Activated CD8-positive, alpha-beta memory T cell treated with anti-CD3 and anti-CD28 coated beads for 36 hours (primary cell): ENCODE data around the gene ZCCHC24. TPM values are rescaled to one million over a fixed set of nuclear protein-coding genes. Genes with fewer than 3 reads are reported as not detected.

ENCODE experiments used
- CTCF ChIA-PET: fragments of 350-600 bp; sonication (Branson Sonifier 250); formaldehyde crosslinking; loops from one replicate; lab custom pipeline; 2021; ENCODE audit warnings: antibody characterized with exemption; lab: Charles Lee
- POLR2A ChIA-PET: fragments of 350-600 bp; sonication (Branson Sonifier 250); formaldehyde crosslinking; loops from one replicate; lab custom pipeline; 2021; ENCODE audit warnings: antibody characterized with exemption; lab: Charles Lee
- total RNA-seq, 2 experiments: library from RNA; stranded (reverse); gene quantifications; one replicate each; pipeline ENCODE4 v1.2.3, GENCODE V29; 2021

Gene ZCCHC24
- total RNA-seq, 2 experiments from 2014 or later, result 1.3 to 1.5 TPM

GRCh38 chr10:79436066-79436849 lies 9.2 kb downstream of the ZCCHC24 start:
- CTCF ChIA-PET, result interaction anchor here (1.3 kb wide), 1 partner anchor 8 kb away, joined by 4 read pairs; no protein-coding TSS in a partner anchor
- POLR2A ChIA-PET, result no interaction called here

GRCh38 chr10:79435271-79436065 lies 10.0 kb downstream of the ZCCHC24 start:
- ChIA-PET POLR2A (interaction anchor here (1.6 kb wide), 1 partner anchor 9 kb away, joined by 5 read pairs; no protein-coding TSS in a partner anchor), CTCF (interaction anchor here (0.6 to 1.3 kb wide), 2 partner anchors 9 to 972 kb away, joined by 3 to 4 read pairs; no protein-coding TSS in a partner anchor)

DNA sequence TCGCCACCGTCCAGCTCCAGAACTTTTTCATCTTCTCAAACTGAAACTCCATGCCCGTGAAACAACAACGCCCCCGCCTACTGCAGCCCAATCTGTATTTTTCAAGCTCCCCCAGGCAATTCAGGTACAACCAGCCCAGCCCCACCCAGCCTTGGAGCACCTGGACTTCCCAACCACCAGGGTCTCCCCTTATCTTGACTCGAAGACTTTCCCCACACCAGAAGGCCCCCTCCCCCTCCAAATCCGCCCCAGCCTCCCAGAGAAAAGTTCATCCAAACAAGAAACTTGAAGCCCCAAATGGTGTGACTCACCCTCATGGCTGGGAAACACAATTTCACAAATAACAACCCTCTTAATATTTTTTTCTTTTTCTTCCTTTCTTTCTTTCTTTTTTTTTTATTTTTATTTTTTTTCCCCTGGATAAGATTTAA lies 10.6 kb downstream of the ZCCHC24 start:
- ChIA-PET POLR2A (interaction anchor here (0.7 to 1.6 kb wide), 3 partner anchors 9 to 149 kb away, joined by 3 to 5 read pairs (median 3); no protein-coding TSS in a partner anchor), CTCF (interaction anchor here (1.8 kb wide), 1 partner anchor 60 kb away, joined by 4 read pairs; no protein-coding TSS in a partner anchor)

GRCh38 chr10:79434223-79434687 lies 11.2 kb downstream of the ZCCHC24 start:
- POLR2A ChIA-PET, result interaction anchor here (0.7 to 1.6 kb wide), 3 partner anchors 10 to 149 kb away, joined by 3 to 5 read pairs (median 3); no protein-coding TSS in a partner anchor
- CTCF ChIA-PET, result interaction anchor here (1.8 kb wide), 1 partner anchor 60 kb away, joined by 4 read pairs; no protein-coding TSS in a partner anchor

- POLR2A ChIA-PET, result interaction anchor here (0.7 to 1.6 kb wide), 3 partner anchors 11 to 148 kb away, joined by 3 to 5 read pairs (median 3); no protein-coding TSS in a partner anchor
- CTCF ChIA-PET, result interaction anchor here (1.8 kb wide), 1 partner anchor 59 kb away, joined by 4 read pairs; no protein-coding TSS in a partner anchor
Observed at GRCh38 chr10:79433324-79434222, 11.9 kb downstream of the ZCCHC24 start.

GRCh38 chr10:79431891-79432831 lies 13.3 kb downstream of the ZCCHC24 start:
- POLR2A ChIA-PET, result no interaction called here
- CTCF ChIA-PET, result interaction anchor here (0.7 kb wide), 1 partner anchor 35 kb away, joined by 4 read pairs; no protein-coding TSS in a partner anchor

GRCh38 chr10:79431428-79431827 lies 14.0 kb downstream of the ZCCHC24 start:
- ChIA-PET POLR2A (no interaction called here), CTCF (no interaction called here)

DNA sequence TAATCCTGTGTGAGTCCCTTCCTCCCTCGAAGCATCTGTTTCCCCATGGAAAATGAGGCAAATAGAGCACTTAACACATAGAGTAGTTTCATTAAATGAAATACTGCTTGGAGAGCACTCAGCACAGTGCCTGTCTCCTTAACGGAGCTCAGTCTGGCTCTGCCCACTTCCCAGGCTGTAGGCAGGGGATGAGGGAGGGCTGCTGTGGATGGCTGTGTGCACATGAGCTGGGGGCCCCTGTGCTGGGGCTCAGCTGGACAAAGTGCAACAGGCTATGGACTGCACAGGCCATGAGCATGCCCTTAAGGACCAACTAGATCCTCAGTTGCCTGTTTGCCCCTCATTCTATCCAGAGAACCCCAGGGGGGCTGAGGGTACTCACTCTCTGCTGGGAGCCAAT lies 14.5 kb downstream of the ZCCHC24 start:
- CTCF ChIA-PET, result interaction anchor here (0.7 kb wide), 1 partner anchor 36 kb away, joined by 3 read pairs; no protein-coding TSS in a partner anchor
- POLR2A ChIA-PET, result no interaction called here

GRCh38 chr10:79430325-79430905 lies 15.0 kb downstream of the ZCCHC24 start:
- CTCF ChIA-PET, result interaction anchor here (0.7 kb wide), 1 partner anchor 37 kb away, joined by 3 read pairs; no protein-coding TSS in a partner anchor
- POLR2A ChIA-PET, result no interaction called here

DNA sequence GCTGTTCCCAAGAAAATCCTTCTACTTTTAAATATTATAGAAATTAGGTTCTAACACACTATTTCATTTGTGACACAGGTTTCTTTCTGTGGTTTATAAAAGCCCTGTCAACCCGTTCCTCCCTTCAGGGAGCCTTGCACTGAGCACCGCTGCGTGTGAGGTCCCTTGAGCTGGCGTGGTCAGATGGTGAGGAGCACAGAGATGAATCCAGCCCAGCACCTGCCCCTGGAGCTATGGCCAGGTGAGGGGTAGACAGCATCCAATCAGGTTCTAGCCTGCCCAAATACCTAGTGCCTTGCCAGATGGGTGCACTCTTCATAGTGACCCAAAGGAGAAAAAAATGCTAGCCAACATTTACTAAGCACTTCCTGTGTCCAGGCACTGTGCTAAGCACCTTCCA lies 15.7 kb downstream of the ZCCHC24 start:
- ChIA-PET POLR2A (no interaction called here), CTCF (no interaction called here)

- POLR2A ChIA-PET, result no interaction called here
Observed at GRCh38 chr10:79427965-79428364, 17.5 kb downstream of the ZCCHC24 start.

GRCh38 chr10:79425074-79425532 lies 20.3 kb downstream of the ZCCHC24 start:
- CTCF ChIA-PET, result no interaction called here
- POLR2A ChIA-PET, result no interaction called here

More at GRCh38 chr10:79427965-79428364, 17.5 kb downstream of the ZCCHC24 start:
- CTCF ChIA-PET, result no interaction called here

DNA sequence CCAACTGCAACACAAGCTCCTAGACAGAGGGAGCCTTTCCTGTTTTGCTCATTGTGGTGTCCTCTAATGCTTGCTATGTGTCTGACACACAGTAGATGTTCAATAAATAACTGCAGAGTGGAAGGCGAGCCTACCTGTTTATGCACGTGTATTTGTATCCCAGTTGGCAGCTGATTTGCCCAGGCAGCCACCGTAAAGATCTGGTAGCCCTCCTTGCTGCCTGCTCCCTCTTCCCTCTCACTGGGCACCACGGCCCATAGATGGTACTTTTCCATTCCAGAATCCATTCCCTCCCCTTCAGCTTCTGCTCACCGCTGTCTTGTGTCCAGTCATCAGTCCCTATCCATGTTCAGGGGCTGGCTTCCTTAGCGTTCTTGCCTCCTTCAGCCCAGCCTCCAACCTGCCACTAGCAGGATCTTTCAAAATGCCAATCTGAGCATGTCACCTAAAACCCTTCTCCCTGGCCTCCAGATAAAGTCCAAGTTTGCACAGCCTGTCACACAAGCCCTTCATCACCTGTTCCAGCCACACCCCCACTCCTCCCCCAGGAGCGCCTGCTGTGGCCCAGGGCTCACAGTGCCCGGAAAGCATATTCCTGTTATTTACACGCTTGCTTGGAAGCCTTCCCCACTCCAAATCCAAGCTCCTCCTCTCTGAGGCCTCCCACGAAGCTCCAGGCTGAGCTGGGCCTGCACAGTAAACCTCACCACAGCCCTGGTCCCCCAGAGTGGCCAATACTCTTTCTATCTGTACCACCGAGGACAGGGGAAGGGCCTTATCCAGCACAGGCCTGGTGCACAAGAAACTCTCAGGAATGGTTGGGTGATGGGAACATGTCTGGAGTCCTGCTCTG lies 21.0 kb downstream of the ZCCHC24 start:
- ChIA-PET CTCF (no interaction called here), POLR2A (no interaction called here)

- ChIA-PET POLR2A (interaction anchor here (1.1 kb wide), 1 partner anchor 12 kb away, joined by 3 read pairs; no protein-coding TSS in a partner anchor), CTCF (no interaction called here)
Observed at GRCh38 chr10:79422178-79422892, 23.1 kb downstream of the ZCCHC24 start.

GRCh38 chr10:79420974-79421688 lies 24.3 kb downstream of the ZCCHC24 start:
- POLR2A ChIA-PET, result no interaction called here
- CTCF ChIA-PET, result no interaction called here
